ENCODE measurements around the gene ANTKMT. TPM values are rescaled to one million over a fixed set of nuclear protein-coding genes. Genes with fewer than 3 reads are reported as not detected.

ANTKMT gene
- total and polyA plus RNA-seq, 2 donors (not counting 3 experiments of a cell fraction or from before 2014, with no cell fraction given): 26.1 to 27.9 TPM

GRCh38 chr16:761625-762513 is 40.9 kb downstream of the ANTKMT start:
- TF ChIP-seq MYC (IDR thresholded peaks at IDR 0.05; ENCODE audit: low read depth, low read length) (no peak), POLR2A (IDR thresholded peaks at IDR 0.05; ENCODE audit: low read depth, low read length) (no peak), GATA2 (IDR thresholded peaks at IDR 0.05; ENCODE audit: insufficient read depth, insufficient read length, low read depth, low read length) (no peak), FOS (IDR thresholded peaks at IDR 0.05; ENCODE audit: borderline replicate concordance, insufficient read depth, low read length) (no peak)
- Histone ChIP-seq H2AFZ (ENCODE audit: low read depth, low read length) (no peak overlapping the region), H3K4me1 (ENCODE audit: control insufficient read depth, extremely low read depth, insufficient read depth, low read length) (no peaks in the 10 kb centered on the region), H3K79me2 (ENCODE audit: control insufficient read depth, insufficient read depth, low read length) (no peaks in the 10 kb centered on the region), H3K36me3 (ENCODE audit: control insufficient read depth in 2 of 2, extremely low read depth in 1 of 2, insufficient read depth in 2 of 2, low read length in 2 of 2) (no peaks in the 10 kb centered on the region), H3K9me3 (replicated peaks; ENCODE audit: control insufficient read depth, insufficient read depth, low read length) (no peaks in the 10 kb centered on the region), H3K27ac (ENCODE audit: insufficient read depth, low read depth, low read length) (no peak overlapping the region), H3K9me1 (replicated peaks; ENCODE audit: control insufficient read depth, extremely low read depth, insufficient read depth, low read length) (no peaks in the 10 kb centered on the region), H4K20me1 (replicated peaks; ENCODE audit: control insufficient read depth, extremely low read depth, insufficient read depth, low read length) (no peaks in the 10 kb centered on the region), H3K27me3 (ENCODE audit: control insufficient read depth in 2 of 2, insufficient read depth in 2 of 2, low read length in 2 of 2) (no peaks in the 10 kb centered on the region), H3K4me2 (ENCODE audit: insufficient read depth, low read length) (no peak overlapping the region), H3K9ac (replicated peaks; ENCODE audit: extremely low read depth, insufficient read depth, low read length) (no peak overlapping the region), H3K4me3 (replicated peaks in 1 of 3; ENCODE audit: insufficient read depth in 1 of 3, low read depth in 1 of 3, low read length in 3 of 3) (no peak overlapping the region)
- no peak for FAIRE-seq
- BruUV-seq (replicated peaks): no TSS peak
- CTCF ChIA-PET: interaction anchor here (1.3 kb wide), 1 partner anchor 29 kb away, joined by 3 read pairs; no protein-coding TSS in a partner anchor
- no peak for DNase-seq (ENCODE audit: low read depth, low spot score)
- dilution Hi-C loops (cut with MboI; ENCODE audit: extremely low pct_ligation_motif_present, low sequenced_read_pairs) (no loop called here), intact Hi-C loops (cut with micrococcal nuclease) (no loop called here)
- POLR2A ChIA-PET: no interaction called here

- Histone ChIP-seq H2AFZ (ENCODE audit: low read depth, low read length) (no peak overlapping the region), H3K9ac (replicated peaks; ENCODE audit: extremely low read depth, insufficient read depth, low read length) (no peak overlapping the region), H3K4me3 (replicated peaks in 1 of 3; ENCODE audit: insufficient read depth in 1 of 3, low read depth in 1 of 3, low read length in 3 of 3) (no peak overlapping the region), H3K9me3 (replicated peaks; ENCODE audit: control insufficient read depth, insufficient read depth, low read length) (no peaks in the 10 kb centered on the region), H3K27me3 (ENCODE audit: control insufficient read depth in 2 of 2, insufficient read depth in 2 of 2, low read length in 2 of 2) (no peaks in the 10 kb centered on the region), H3K27ac (ENCODE audit: insufficient read depth, low read depth, low read length) (no peak overlapping the region), H3K79me2 (ENCODE audit: control insufficient read depth, insufficient read depth, low read length) (no peaks in the 10 kb centered on the region), H3K9me1 (replicated peaks; ENCODE audit: control insufficient read depth, extremely low read depth, insufficient read depth, low read length) (no peaks in the 10 kb centered on the region), H3K4me2 (ENCODE audit: insufficient read depth, low read length) (no peak overlapping the region), H3K36me3 (ENCODE audit: control insufficient read depth in 2 of 2, extremely low read depth in 1 of 2, insufficient read depth in 2 of 2, low read length in 2 of 2) (no peaks in the 10 kb centered on the region), H4K20me1 (replicated peaks; ENCODE audit: control insufficient read depth, extremely low read depth, insufficient read depth, low read length) (no peaks in the 10 kb centered on the region), H3K4me1 (ENCODE audit: control insufficient read depth, extremely low read depth, insufficient read depth, low read length) (no peaks in the 10 kb centered on the region)
- CTCF ChIA-PET: no interaction called here
- TF ChIP-seq, protein P1, sequence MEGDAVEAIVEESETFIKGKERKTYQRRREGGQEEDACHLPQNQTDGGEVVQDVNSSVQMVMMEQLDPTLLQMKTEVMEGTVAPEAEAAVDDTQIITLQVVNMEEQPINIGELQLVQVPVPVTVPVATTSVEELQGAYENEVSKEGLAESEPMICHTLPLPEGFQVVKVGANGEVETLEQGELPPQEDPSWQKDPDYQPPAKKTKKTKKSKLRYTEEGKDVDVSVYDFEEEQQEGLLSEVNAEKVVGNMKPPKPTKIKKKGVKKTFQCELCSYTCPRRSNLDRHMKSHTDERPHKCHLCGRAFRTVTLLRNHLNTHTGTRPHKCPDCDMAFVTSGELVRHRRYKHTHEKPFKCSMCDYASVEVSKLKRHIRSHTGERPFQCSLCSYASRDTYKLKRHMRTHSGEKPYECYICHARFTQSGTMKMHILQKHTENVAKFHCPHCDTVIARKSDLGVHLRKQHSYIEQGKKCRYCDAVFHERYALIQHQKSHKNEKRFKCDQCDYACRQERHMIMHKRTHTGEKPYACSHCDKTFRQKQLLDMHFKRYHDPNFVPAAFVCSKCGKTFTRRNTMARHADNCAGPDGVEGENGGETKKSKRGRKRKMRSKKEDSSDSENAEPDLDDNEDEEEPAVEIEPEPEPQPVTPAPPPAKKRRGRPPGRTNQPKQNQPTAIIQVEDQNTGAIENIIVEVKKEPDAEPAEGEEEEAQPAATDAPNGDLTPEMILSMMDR (IDR thresholded peaks at IDR 0.05; ENCODE audit: extremely low read depth in 1 of 2, insufficient read depth in 1 of 2, low read depth in 1 of 2, low read length in 2 of 2): no peak
- TF ChIP-seq JUN (IDR thresholded peaks at IDR 0.05; ENCODE audit: borderline replicate concordance, insufficient read depth, insufficient read length, low read depth): no peak
- no peak for TF ChIP-seq GATA2 (IDR thresholded peaks at IDR 0.05; ENCODE audit: insufficient read depth, insufficient read length, low read depth, low read length)
- TF ChIP-seq MYC (IDR thresholded peaks at IDR 0.05; ENCODE audit: low read depth, low read length): no peak
- TF ChIP-seq EZH2 (IDR thresholded peaks at IDR 0.05; ENCODE audit: borderline replicate concordance, low read depth, low read length, severe bottlenecking): no peak
- no peak for TF ChIP-seq POLR2AphosphoS5 (IDR thresholded peaks at IDR 0.05; ENCODE audit: insufficient read depth, low read depth, low read length)
- no peak for TF ChIP-seq FOS (IDR thresholded peaks at IDR 0.05; ENCODE audit: borderline replicate concordance, insufficient read depth, low read length)
- TF ChIP-seq, protein P2, sequence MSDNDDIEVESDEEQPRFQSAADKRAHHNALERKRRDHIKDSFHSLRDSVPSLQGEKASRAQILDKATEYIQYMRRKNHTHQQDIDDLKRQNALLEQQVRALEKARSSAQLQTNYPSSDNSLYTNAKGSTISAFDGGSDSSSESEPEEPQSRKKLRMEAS (IDR thresholded peaks at IDR 0.05; ENCODE audit: insufficient read depth, insufficient read length): no peak
- no peak for TF ChIP-seq POLR2A (IDR thresholded peaks at IDR 0.05; ENCODE audit: low read depth, low read length)
- POLR2A ChIA-PET: no interaction called here
- BruUV-seq (replicated peaks): no TSS peak
- dilution Hi-C loops (cut with MboI; ENCODE audit: extremely low pct_ligation_motif_present, low sequenced_read_pairs) (no loop called here), intact Hi-C loops (cut with micrococcal nuclease) (no loop called here)
- no peak for DNase-seq (ENCODE audit: low read depth, low spot score)
- FAIRE-seq: no peak
These were observed 41.8 kb downstream of the ANTKMT start for GRCh38 chr16:762595-763268.

All from endothelial cell of umbilical vein (primary cell).